ENCODE measurements around the gene INPP4A. TPM values are rescaled to one million over a fixed set of nuclear protein-coding genes. Genes with fewer than 3 reads are reported as not detected.

The INPP4A gene
- polyA plus RNA-seq, 1 donor (not counting 4 experiments of a cell fraction or from before 2014, with no cell fraction given) = 10.7 TPM

- no peaks in the 10 kb centered on the region for H3K79me2 ChIP-seq (ENCODE audit: control insufficient read depth, insufficient read depth, low read length)
- H3K9ac ChIP-seq (ENCODE audit: control insufficient read depth, extremely low read depth, insufficient read depth, low read length) = no peak overlapping the region
- no peaks in the 10 kb centered on the region for H3K4me1 ChIP-seq (ENCODE audit: control insufficient read depth, extremely low read depth, insufficient read depth, low read length)
- no peaks in the 10 kb centered on the region for H4K20me1 ChIP-seq (ENCODE audit: control insufficient read depth, extremely low read depth, insufficient read depth, low read length)
- H3K36me3 ChIP-seq (ENCODE audit: control insufficient read depth in 2 of 2, extremely low read depth in 1 of 2, insufficient read depth in 2 of 2, low read length in 2 of 2) = no peaks in the 10 kb centered on the region
- H3K27ac ChIP-seq (ENCODE audit: control insufficient read depth, insufficient read depth, low read length) = no peak overlapping the region
- H3K9me3 ChIP-seq (ENCODE audit: control insufficient read depth, low read depth, low read length) = no peaks in the 10 kb centered on the region
- DNase-seq (ENCODE audit: low read depth, low spot score) (no peak), FAIRE-seq (no peak)
- TF ChIP-seq EZH2 (IDR thresholded peaks at IDR 0.05; ENCODE audit: low read length) (no peak), CTCF (optimal IDR thresholded peaks at IDR 0.05 in 1 of 3, IDR thresholded peaks at IDR 0.05 in 1 of 3, conservative IDR thresholded peaks at IDR 0.05 in 1 of 3; ENCODE audit: extremely low read depth in 1 of 3, insufficient read depth in 2 of 3, low read length in 3 of 3) (no peak)
- no peak overlapping the region for H2AFZ ChIP-seq (ENCODE audit: control insufficient read depth, low read length)
- dilution Hi-C loops (cut with MboI; ENCODE audit: extremely low pct_ligation_motif_present, low sequenced_read_pairs) = no loop called here
- H3K4me2 ChIP-seq (ENCODE audit: control insufficient read depth, extremely low read depth, insufficient read depth, low read depth, low read length) = no peak overlapping the region
- no peaks in the 10 kb centered on the region for H3K9me1 ChIP-seq (ENCODE audit: control insufficient read depth, extremely low read depth, insufficient read depth, low read length)
- H3K27me3 ChIP-seq (ENCODE audit: control insufficient read depth, extremely low read depth, insufficient read depth, low read length) = no peaks in the 10 kb centered on the region
- no peak overlapping the region for H3K4me3 ChIP-seq (ENCODE audit: control insufficient read depth in 2 of 3, extremely low read depth in 1 of 3, insufficient read depth in 2 of 3, low read depth in 1 of 3, low read length in 3 of 3)
Observed at GRCh38 chr2:98419977-98420725, 24.5 kb upstream of the INPP4A start.

DNA sequence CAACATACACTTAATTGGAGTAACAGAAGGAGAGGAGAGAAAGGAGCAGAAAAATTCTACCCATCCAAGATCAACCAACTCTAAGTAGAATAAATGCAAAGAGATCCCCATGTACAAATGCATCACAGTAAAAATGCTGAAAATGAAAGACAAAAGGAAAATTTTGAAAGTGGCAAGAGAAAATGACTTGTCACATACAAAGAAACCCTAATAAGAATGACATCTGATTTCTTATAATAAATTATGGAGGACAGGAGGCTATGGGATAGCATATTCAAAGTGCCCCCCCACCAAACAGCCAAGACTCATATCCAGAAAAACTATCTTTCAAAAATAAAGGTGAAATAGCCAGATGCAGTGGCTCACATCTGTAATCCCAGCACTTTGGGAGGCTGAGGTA, 22.2 kb upstream of the INPP4A start:
- dilution Hi-C loops (cut with MboI; ENCODE audit: extremely low pct_ligation_motif_present, low sequenced_read_pairs) = no loop called here
- no peaks in the 10 kb centered on the region for H3K9me1 ChIP-seq (ENCODE audit: control insufficient read depth, extremely low read depth, insufficient read depth, low read length)
- no peak for FAIRE-seq

More for the DNA sequence above, 22.2 kb upstream of the INPP4A start:
- no peaks in the 10 kb centered on the region for H3K27me3 ChIP-seq (ENCODE audit: control insufficient read depth, extremely low read depth, insufficient read depth, low read length)
- H4K20me1 ChIP-seq (ENCODE audit: control insufficient read depth, extremely low read depth, insufficient read depth, low read length) = no peaks in the 10 kb centered on the region
- no peaks in the 10 kb centered on the region for H3K79me2 ChIP-seq (ENCODE audit: control insufficient read depth, insufficient read depth, low read length)
- no peak for DNase-seq (ENCODE audit: low read depth, low spot score)
- no peak overlapping the region for H3K4me2 ChIP-seq (ENCODE audit: control insufficient read depth, extremely low read depth, insufficient read depth, low read depth, low read length)
- H3K36me3 ChIP-seq (ENCODE audit: control insufficient read depth in 2 of 2, extremely low read depth in 1 of 2, insufficient read depth in 2 of 2, low read length in 2 of 2) = no peaks in the 10 kb centered on the region
- no peak overlapping the region for H3K27ac ChIP-seq (ENCODE audit: control insufficient read depth, insufficient read depth, low read length)
- H2AFZ ChIP-seq (ENCODE audit: control insufficient read depth, low read length) = no peak overlapping the region
- TF ChIP-seq EZH2 (IDR thresholded peaks at IDR 0.05; ENCODE audit: low read length) = no peak
- TF ChIP-seq CTCF (optimal IDR thresholded peaks at IDR 0.05 in 1 of 3, IDR thresholded peaks at IDR 0.05 in 1 of 3, conservative IDR thresholded peaks at IDR 0.05 in 1 of 3; ENCODE audit: extremely low read depth in 1 of 3, insufficient read depth in 2 of 3, low read length in 3 of 3) = no peak
- no peaks in the 10 kb centered on the region for H3K4me1 ChIP-seq (ENCODE audit: control insufficient read depth, extremely low read depth, insufficient read depth, low read length)
- no peak overlapping the region for H3K4me3 ChIP-seq (ENCODE audit: control insufficient read depth in 2 of 3, extremely low read depth in 1 of 3, insufficient read depth in 2 of 3, low read depth in 1 of 3, low read length in 3 of 3)
- no peaks in the 10 kb centered on the region for H3K9me3 ChIP-seq (ENCODE audit: control insufficient read depth, low read depth, low read length)
- no peak overlapping the region for H3K9ac ChIP-seq (ENCODE audit: control insufficient read depth, extremely low read depth, insufficient read depth, low read length)
